ENCODE data around the gene CHML. TPM values are rescaled to one million over a fixed set of nuclear protein-coding genes. Genes with fewer than 3 reads are reported as not detected.
"Not testable (repeated sequence)": the region's sequence is repeated elsewhere in the genome, so short reads cannot be mapped to it uniquely, and the experiment has no call there.

CHML gene
- 5.7 TPM for total RNA-seq
- long read RNA-seq, full-length matches to known transcripts: 5 of 7 reads
- long read RNA-seq, partial matches to known transcripts: 0 of 7 reads
- long read RNA-seq, other reads (novel, unspliced or antisense): 2 of 7 reads

- intact Hi-C loops (cut with DNase I): loop anchor here (5.0 kb wide), 1 partner anchor 123 kb away; the partner anchor contains the start of gene FH
- peak; percentile 97 for DNase-seq (ENCODE audit: low spot score)
These were observed at the start of gene CHML, which contains the start of gene OPN3 for GRCh38 chr1:241640149-241640866. CHML (minus strand) TSS chr1:241640369; CDS start chr1:241635766, 4,603 bp downstream. OPN3 (minus strand) TSS chr1:241640369; CDS start chr1:241640254, 115 bp downstream.

GRCh38 chr1:241688940-241689368 is 48.8 kb upstream of the CHML start:
- DNase-seq (ENCODE audit: low spot score): no peak
- intact Hi-C loops (cut with DNase I): no loop called here

GRCh38 chr1:241684108-241684507 is 43.9 kb upstream of the CHML start:
- intact Hi-C loops (cut with DNase I): no loop called here
- DNase-seq (ENCODE audit: low spot score): no peak

GRCh38 chr1:241682921-241683320 is 42.8 kb upstream of the CHML start:
- intact Hi-C loops (cut with DNase I): no loop called here
- no peak for DNase-seq (ENCODE audit: low spot score)

GRCh38 chr1:241681861-241682448 is 41.8 kb upstream of the CHML start:
- DNase-seq (ENCODE audit: low spot score); intact Hi-C loops (cut with DNase I): not testable (repeated sequence)

- DNase-seq (ENCODE audit: low spot score): no peak
- intact Hi-C loops (cut with DNase I): no loop called here
These were observed 39.8 kb upstream of the CHML start for GRCh38 chr1:241679961-241680360.

- no peak for DNase-seq (ENCODE audit: low spot score)
- intact Hi-C loops (cut with DNase I): no loop called here
These were observed 39.2 kb upstream of the CHML start for GRCh38 chr1:241679404-241679803.

- no peak for DNase-seq (ENCODE audit: low spot score)
- intact Hi-C loops (cut with DNase I): no loop called here
These were observed 38.4 kb upstream of the CHML start for GRCh38 chr1:241678536-241678935.

GRCh38 chr1:241677201-241677600 is 37.0 kb upstream of the CHML start:
- intact Hi-C loops (cut with DNase I): no loop called here
- DNase-seq (ENCODE audit: low spot score): no peak

- intact Hi-C loops (cut with DNase I): no loop called here
- no peak for DNase-seq (ENCODE audit: low spot score)
These were observed 35.8 kb upstream of the CHML start for GRCh38 chr1:241675983-241676382.

GRCh38 chr1:241674805-241675384 is 34.7 kb upstream of the CHML start:
- intact Hi-C loops (cut with DNase I): no loop called here
- DNase-seq (ENCODE audit: low spot score): no peak

- no peak for DNase-seq (ENCODE audit: low spot score)
- intact Hi-C loops (cut with DNase I): no loop called here
These were observed 32.1 kb upstream of the CHML start for GRCh38 chr1:241672301-241672700.

GRCh38 chr1:241666419-241666818 is 26.2 kb upstream of the CHML start:
- intact Hi-C loops (cut with DNase I): no loop called here
- DNase-seq (ENCODE audit: low spot score): no peak

- intact Hi-C loops (cut with DNase I): no loop called here
- no peak for DNase-seq (ENCODE audit: low spot score)
These were observed 20.3 kb upstream of the CHML start for GRCh38 chr1:241660424-241660972.

GRCh38 chr1:241659016-241659415 is 18.8 kb upstream of the CHML start:
- DNase-seq (ENCODE audit: low spot score); intact Hi-C loops (cut with DNase I): not testable (repeated sequence)

- intact Hi-C loops (cut with DNase I): no loop called here
- no peak for DNase-seq (ENCODE audit: low spot score)
These were observed 18.1 kb upstream of the CHML start for GRCh38 chr1:241658081-241658793.

- no peak for DNase-seq (ENCODE audit: low spot score)
- intact Hi-C loops (cut with DNase I): no loop called here
These were observed 14.5 kb upstream of the CHML start for GRCh38 chr1:241654641-241655040.

GRCh38 chr1:241654019-241654418 is 13.8 kb upstream of the CHML start:
- DNase-seq (ENCODE audit: low spot score): no peak
- intact Hi-C loops (cut with DNase I): no loop called here

- intact Hi-C loops (cut with DNase I): no loop called here
- no peak for DNase-seq (ENCODE audit: low spot score)
These were observed 11.8 kb upstream of the CHML start, which contains the start of gene WDR64 for GRCh38 chr1:241652012-241652411. WDR64 (plus strand) TSS chr1:241652281; CDS start chr1:241652485, 204 bp downstream.

- no peak for DNase-seq (ENCODE audit: low spot score)
- intact Hi-C loops (cut with DNase I): no loop called here
These were observed 8.0 kb upstream of the CHML start for GRCh38 chr1:241648159-241648558.
